Panc1 (cell line): ENCODE measurements around the gene TPR. TPM values are rescaled to one million over a fixed set of nuclear protein-coding genes. Genes with fewer than 3 reads are reported as not detected.

ENCODE experiments used
- ATAC-seq: fragments of 200-7000 bp; cut with Tn5 transposase; 2 replicates; pipeline ENCODE4 v1.9.1; 2020; ENCODE audit warnings: mild to moderate bottlenecking, moderate library complexity
- BruUV-seq: library from RNA; stranded (reverse); fragments of 400-500 nt; replicated peaks from 2 replicates; lab custom pipeline; 2021; lab: Mats Ljungman, UMichigan
- CTCF ChIA-PET: fragments of 300-600 bp; sonication (Branson Sonifier 250); formaldehyde crosslinking; loops from one replicate; lab custom pipeline; 2022; ENCODE audit warnings: antibody characterized with exemption; lab: Charles Lee
- POLR2A ChIA-PET: fragments of 300-600 bp; sonication (Branson Sonifier 250); formaldehyde crosslinking; loops from one replicate; lab custom pipeline; 2022; ENCODE audit warnings: antibody characterized with exemption; lab: Charles Lee
- DNase-seq: peaks from one replicate; pipeline ENCODE4 v3.0.0-alpha.2; 2010; ENCODE audit warnings: low read depth, low spot score
- H3K27ac ChIP-seq: 2 replicates; pipeline ENCODE4 v1.5.1; 2011; ENCODE audit warnings: mild to moderate bottlenecking, low read length, inconsistent platforms
- H3K27me3 ChIP-seq: fragments of 200-500 bp; sonication (Bioruptor generic); 2 replicates; pipeline ENCODE4 v1.6.0; 2014; ENCODE audit warnings: low read length, inconsistent platforms; ENCODE audit not compliant: control insufficient read depth, insufficient read depth
- H3K36me3 ChIP-seq: fragments of 200-500 bp; sonication (Bioruptor generic); 2 replicates; pipeline ENCODE4 v1.5.1; 2014; ENCODE audit warnings: inconsistent platforms, mild to moderate bottlenecking, low read length, moderate library complexity; ENCODE audit not compliant: control insufficient read depth, insufficient read depth
- H3K4me1 ChIP-seq: 2 replicates; pipeline ENCODE4 v1.5.1; 2011; ENCODE audit warnings: inconsistent platforms, mild to moderate bottlenecking, low read length, moderate library complexity; ENCODE audit not compliant: control insufficient read depth, insufficient read depth
- H3K4me3 ChIP-seq, 2 experiments: 2 replicates each; pipeline ENCODE4 v1.5.1; 2011 to 2012; ENCODE audit warnings: low read depth in 2 of 2, low read length in 2 of 2, mild to moderate bottlenecking in 2 of 2, inconsistent platforms in 1 of 2, moderate library complexity in 1 of 2
- H3K9me3 ChIP-seq: fragments of 200-500 bp; sonication (Bioruptor generic); 2 replicates; pipeline ENCODE4 v1.5.1; 2014; ENCODE audit warnings: low read depth, mild to moderate bottlenecking, inconsistent platforms, low read length, moderate library complexity; ENCODE audit not compliant: control insufficient read depth, insufficient read depth
- POLR2AphosphoS5 ChIP-seq: IDR thresholded peaks from 2 replicates; pipeline ENCODE4 v1.6.1; 2012; ENCODE audit warnings: mild to moderate bottlenecking, low read depth, low read length, moderate library complexity
- SIN3A ChIP-seq: IDR thresholded peaks from 2 replicates; pipeline ENCODE4 v1.6.1; 2012; ENCODE audit warnings: low read depth, mild to moderate bottlenecking, low read length, moderate library complexity, borderline replicate concordance; ENCODE audit not compliant: insufficient read depth
- TCF7L2 ChIP-seq: IDR thresholded peaks from 2 replicates; pipeline ENCODE4 v1.6.1; 2011; ENCODE audit warnings: mild to moderate bottlenecking, low read depth, low read length, inconsistent platforms
- in situ Hi-C: cut with HindIII; loops from 2 replicates; pipeline ENCODE4 v1.10.0; 2016; ENCODE audit warnings: low sequenced_read_pairs, low pct_unique_long_range_greater_than_20kb
- intact Hi-C: fragments of 100-400 bp; cut with micrococcal nuclease; formaldehyde crosslinking; loops from one replicate; pipeline ENCODE4 v1.10.0; 2022; ENCODE audit not compliant: unreplicated experiment
- total RNA-seq: library from RNA; stranded (reverse); gene quantifications from one replicate; pipeline ENCODE4 v1.2.1, GENCODE V29; 2021; ENCODE audit not compliant: unreplicated experiment
- TF ChIP-seq, protein P1 (sequence below), 2 experiments: IDR thresholded peaks; 2 replicates each; pipeline ENCODE4 v1.6.1; 2011 to 2012; ENCODE audit warnings: low read depth in 2 of 2, control low read depth in 1 of 2, low read length in 1 of 2, mild to moderate bottlenecking in 1 of 2, moderate library complexity in 1 of 2; ENCODE audit not compliant: insufficient read depth in 1 of 2
- TF ChIP-seq, protein P2 (sequence below): fragments of 450-650 bp; IDR thresholded peaks from 2 replicates; pipeline ENCODE4 v1.5.1; 2017; ENCODE audit warnings: mild to moderate bottlenecking

Gene TPR
- total RNA-seq, 1 experiment from 2014 or later = 115 TPM

DNA sequence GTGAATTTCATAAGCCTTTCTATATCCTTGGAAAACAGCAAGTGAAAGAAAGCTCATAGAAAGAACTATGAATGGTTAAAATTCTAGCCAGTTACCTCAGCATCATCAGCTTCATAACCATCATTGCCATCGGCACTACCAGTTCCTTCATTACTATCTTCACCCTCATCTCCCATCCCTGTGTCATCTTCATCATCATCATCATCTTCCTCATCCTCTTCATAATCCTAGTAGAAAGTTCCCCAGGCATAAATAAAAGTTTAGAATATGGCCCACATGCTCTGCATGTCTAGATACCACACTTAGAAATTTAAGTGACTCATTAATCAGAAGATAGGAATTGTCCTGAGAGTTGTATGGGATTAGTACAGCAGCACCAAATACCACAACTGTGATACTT lies 49.0 kb downstream of the TPR start:
- intact Hi-C loops = loop anchor here (5.0 kb wide), 1 partner anchor 41 kb away; no protein-coding TSS in a partner anchor
- Histone ChIP-seq H3K27ac (no peak overlapping the region), H3K27me3 (no peaks in the 10 kb centered on the region), H3K4me3 (no peak overlapping the region), H3K4me1 (no peaks in the 10 kb centered on the region), H3K9me3 (no peaks in the 10 kb centered on the region), H3K36me3 (peaks cover 76% of the 10 kb centered on the region)
- no peak for DNase-seq
- TF ChIP-seq, protein P1, sequence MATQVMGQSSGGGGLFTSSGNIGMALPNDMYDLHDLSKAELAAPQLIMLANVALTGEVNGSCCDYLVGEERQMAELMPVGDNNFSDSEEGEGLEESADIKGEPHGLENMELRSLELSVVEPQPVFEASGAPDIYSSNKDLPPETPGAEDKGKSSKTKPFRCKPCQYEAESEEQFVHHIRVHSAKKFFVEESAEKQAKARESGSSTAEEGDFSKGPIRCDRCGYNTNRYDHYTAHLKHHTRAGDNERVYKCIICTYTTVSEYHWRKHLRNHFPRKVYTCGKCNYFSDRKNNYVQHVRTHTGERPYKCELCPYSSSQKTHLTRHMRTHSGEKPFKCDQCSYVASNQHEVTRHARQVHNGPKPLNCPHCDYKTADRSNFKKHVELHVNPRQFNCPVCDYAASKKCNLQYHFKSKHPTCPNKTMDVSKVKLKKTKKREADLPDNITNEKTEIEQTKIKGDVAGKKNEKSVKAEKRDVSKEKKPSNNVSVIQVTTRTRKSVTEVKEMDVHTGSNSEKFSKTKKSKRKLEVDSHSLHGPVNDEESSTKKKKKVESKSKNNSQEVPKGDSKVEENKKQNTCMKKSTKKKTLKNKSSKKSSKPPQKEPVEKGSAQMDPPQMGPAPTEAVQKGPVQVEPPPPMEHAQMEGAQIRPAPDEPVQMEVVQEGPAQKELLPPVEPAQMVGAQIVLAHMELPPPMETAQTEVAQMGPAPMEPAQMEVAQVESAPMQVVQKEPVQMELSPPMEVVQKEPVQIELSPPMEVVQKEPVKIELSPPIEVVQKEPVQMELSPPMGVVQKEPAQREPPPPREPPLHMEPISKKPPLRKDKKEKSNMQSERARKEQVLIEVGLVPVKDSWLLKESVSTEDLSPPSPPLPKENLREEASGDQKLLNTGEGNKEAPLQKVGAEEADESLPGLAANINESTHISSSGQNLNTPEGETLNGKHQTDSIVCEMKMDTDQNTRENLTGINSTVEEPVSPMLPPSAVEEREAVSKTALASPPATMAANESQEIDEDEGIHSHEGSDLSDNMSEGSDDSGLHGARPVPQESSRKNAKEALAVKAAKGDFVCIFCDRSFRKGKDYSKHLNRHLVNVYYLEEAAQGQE (IDR thresholded peaks at IDR 0.05; ENCODE audit: insufficient read depth in 1 of 2, low read depth in 2 of 2, low read length in 1 of 2) = no peak
- in situ Hi-C loops = no loop called here
- CTCF ChIA-PET = no interaction called here
- POLR2A ChIA-PET = no interaction called here
- no TSS peak for BruUV-seq
- ATAC-seq = no peak

DNA sequence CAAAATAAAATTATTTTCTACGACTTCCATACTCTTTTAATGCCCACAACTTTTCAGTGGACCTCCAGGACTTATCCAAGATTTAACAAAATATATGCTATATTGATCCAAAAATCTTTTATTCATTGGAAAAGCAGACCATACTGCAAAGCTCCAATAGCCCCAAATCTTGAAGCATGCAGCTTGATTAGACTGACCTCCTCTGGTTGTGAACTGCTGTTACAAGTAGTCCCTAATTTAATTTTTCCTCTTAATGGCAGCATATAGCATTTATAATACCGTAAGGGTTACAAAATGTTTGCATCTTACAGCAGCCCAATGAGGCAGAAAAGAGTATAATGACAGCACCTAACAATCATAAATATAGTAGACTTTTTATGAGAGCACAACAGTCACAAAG lies 49.8 kb downstream of the TPR start:
- POLR2A ChIA-PET = no interaction called here
- Histone ChIP-seq H3K4me1 (no peaks in the 10 kb centered on the region), H3K36me3 (peaks cover 77% of the 10 kb centered on the region), H3K9me3 (no peaks in the 10 kb centered on the region), H3K4me3 (no peak overlapping the region), H3K27me3 (no peaks in the 10 kb centered on the region), H3K27ac (no peak overlapping the region)
- ATAC-seq (no peak), DNase-seq (no peak)
- intact Hi-C loops (loop anchor here (5.0 kb wide), 1 partner anchor 42 kb away; no protein-coding TSS in a partner anchor), in situ Hi-C loops (no loop called here)
- TF ChIP-seq TCF7L2 = no peak
- TF ChIP-seq, protein P2, sequence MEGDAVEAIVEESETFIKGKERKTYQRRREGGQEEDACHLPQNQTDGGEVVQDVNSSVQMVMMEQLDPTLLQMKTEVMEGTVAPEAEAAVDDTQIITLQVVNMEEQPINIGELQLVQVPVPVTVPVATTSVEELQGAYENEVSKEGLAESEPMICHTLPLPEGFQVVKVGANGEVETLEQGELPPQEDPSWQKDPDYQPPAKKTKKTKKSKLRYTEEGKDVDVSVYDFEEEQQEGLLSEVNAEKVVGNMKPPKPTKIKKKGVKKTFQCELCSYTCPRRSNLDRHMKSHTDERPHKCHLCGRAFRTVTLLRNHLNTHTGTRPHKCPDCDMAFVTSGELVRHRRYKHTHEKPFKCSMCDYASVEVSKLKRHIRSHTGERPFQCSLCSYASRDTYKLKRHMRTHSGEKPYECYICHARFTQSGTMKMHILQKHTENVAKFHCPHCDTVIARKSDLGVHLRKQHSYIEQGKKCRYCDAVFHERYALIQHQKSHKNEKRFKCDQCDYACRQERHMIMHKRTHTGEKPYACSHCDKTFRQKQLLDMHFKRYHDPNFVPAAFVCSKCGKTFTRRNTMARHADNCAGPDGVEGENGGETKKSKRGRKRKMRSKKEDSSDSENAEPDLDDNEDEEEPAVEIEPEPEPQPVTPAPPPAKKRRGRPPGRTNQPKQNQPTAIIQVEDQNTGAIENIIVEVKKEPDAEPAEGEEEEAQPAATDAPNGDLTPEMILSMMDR = peak; percentile 46; the same call in 1 of the 2 replicates
- BruUV-seq = no TSS peak
- CTCF ChIA-PET = no interaction called here

DNA sequence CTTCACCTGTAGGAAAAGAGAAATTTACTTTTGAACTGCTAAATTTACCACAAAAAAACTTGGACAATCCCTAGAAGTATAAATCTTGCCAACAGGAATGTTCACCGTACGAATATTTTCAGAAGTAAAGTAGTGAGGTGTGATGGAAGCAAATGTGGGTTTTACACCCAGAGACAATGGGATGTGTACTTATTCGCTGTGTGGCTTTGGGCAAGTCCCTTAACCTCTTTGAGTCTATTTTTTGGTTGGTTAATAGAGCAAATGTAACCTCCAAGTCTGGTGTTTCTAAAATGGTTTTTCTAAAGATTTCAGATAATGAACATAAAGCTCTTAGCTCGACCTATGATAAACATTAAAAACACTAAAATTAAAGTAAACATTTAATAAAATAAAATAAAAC lies 51.2 kb downstream of the TPR start:
- Histone ChIP-seq H3K36me3 (peaks cover 80% of the 10 kb centered on the region), H3K9me3 (no peaks in the 10 kb centered on the region), H3K27ac (no peak overlapping the region), H3K27me3 (no peaks in the 10 kb centered on the region), H3K4me3 (no peak overlapping the region), H3K4me1 (no peaks in the 10 kb centered on the region)
- BruUV-seq = no TSS peak
- TF ChIP-seq, protein P2 = no peak
- no peak for TF ChIP-seq POLR2AphosphoS5
- TF ChIP-seq TCF7L2 = no peak
- TF ChIP-seq, protein P1 (IDR thresholded peaks at IDR 0.05; ENCODE audit: insufficient read depth in 1 of 2, low read depth in 2 of 2, low read length in 1 of 2) = no peak
- TF ChIP-seq SIN3A = no peak
- ATAC-seq = no peak
- POLR2A ChIA-PET = interaction anchor here (0.5 kb wide), 1 partner anchor 227 kb away, joined by 3 read pairs; no protein-coding TSS in a partner anchor
- no peak for DNase-seq
- intact Hi-C loops = no loop called here
- CTCF ChIA-PET = no interaction called here
- in situ Hi-C loops = no loop called here
